RWPE2 (cell line): ENCODE measurements around the gene ATP7A.
"Not testable (repeated sequence)": the region's sequence is repeated elsewhere in the genome, so short reads cannot be mapped to it uniquely, and the experiment has no call there.

Source experiments
- ATAC-seq: fragments of 200-7000 bp; cut with Tn5 transposase; 3 replicates; pipeline ENCODE4 v1.9.1; 2021; ENCODE audit warnings: low read depth
- DNase-seq: peaks from one replicate; pipeline ENCODE4 v3.0.0-alpha.2; 2020; ENCODE audit warnings: low spot score
- H3K27ac ChIP-seq: fragments of 450-650 bp; 2 replicates; pipeline ENCODE4 v1.5.1; 2017; ENCODE audit warnings: mild to moderate bottlenecking; ENCODE audit not compliant: poor library complexity, severe bottlenecking
- H3K27me3 ChIP-seq: fragments of 250-450 bp; sonication (Bioruptor Pico); 2 replicates; pipeline ENCODE4 v1.5.1; 2021; ENCODE audit warnings: mild to moderate bottlenecking, moderate library complexity; ENCODE audit not compliant: insufficient read depth, poor library complexity, severe bottlenecking
- H3K36me3 ChIP-seq: fragments of 250-450 bp; sonication (Bioruptor Pico); 2 replicates; pipeline ENCODE4 v1.5.1; 2020; ENCODE audit warnings: low read depth, mild to moderate bottlenecking, moderate library complexity
- H3K4me1 ChIP-seq: fragments of 250-450 bp; sonication (Bioruptor Pico); 2 replicates; pipeline ENCODE4 v1.5.1; 2021; ENCODE audit warnings: mild to moderate bottlenecking, moderate library complexity; ENCODE audit not compliant: insufficient read depth, poor library complexity, severe bottlenecking
- H3K4me3 ChIP-seq: fragments of 250-450 bp; sonication (Bioruptor Pico); 2 replicates; pipeline ENCODE4 v1.5.1; 2021; ENCODE audit warnings: mild to moderate bottlenecking, moderate library complexity; ENCODE audit not compliant: severe bottlenecking
- H3K9me3 ChIP-seq: fragments of 250-450 bp; sonication (Bioruptor Pico); 2 replicates; pipeline ENCODE4 v1.5.1; 2021; ENCODE audit warnings: mild to moderate bottlenecking, moderate library complexity; ENCODE audit not compliant: severe bottlenecking
- CTCF ChIP-seq: fragments of 450-650 bp; IDR thresholded peaks from one replicate; pipeline ENCODE4 v1.5.1; 2017; ENCODE audit warnings: mild to moderate bottlenecking, moderate library complexity; ENCODE audit not compliant: poor library complexity, severe bottlenecking

ATP7A gene

GRCh38 chrX:77917294-77917933 is 6.9 kb downstream of the ATP7A start:
- Histone ChIP-seq H3K4me1 (no peaks in the 10 kb centered on the region), H3K36me3 (no peaks in the 10 kb centered on the region), H3K4me3 (no peak overlapping the region), H3K27ac (no peak overlapping the region), H3K27me3 (no peaks in the 10 kb centered on the region), H3K9me3 (no peaks in the 10 kb centered on the region)
- DNase-seq (no peak), ATAC-seq (no peak)
- TF ChIP-seq CTCF: no peak

GRCh38 chrX:77918568-77918967 is 8.1 kb downstream of the ATP7A start:
- ATAC-seq: no peak
- Histone ChIP-seq H3K27ac (no peak overlapping the region), H3K9me3 (no peaks in the 10 kb centered on the region), H3K27me3 (no peaks in the 10 kb centered on the region), H3K4me1 (no peaks in the 10 kb centered on the region), H3K36me3 (no peaks in the 10 kb centered on the region), H3K4me3 (no peak overlapping the region)
- no peak for TF ChIP-seq CTCF
- no peak for DNase-seq

GRCh38 chrX:77919370-77919769 is 8.9 kb downstream of the ATP7A start:
- not testable (repeated sequence) for H3K9me3 ChIP-seq, ATAC-seq, DNase-seq, H3K36me3 ChIP-seq, H3K4me3 ChIP-seq, H3K27ac ChIP-seq, H3K27me3 ChIP-seq, H3K4me1 ChIP-seq

- H3K27me3 ChIP-seq: no peaks in the 10 kb centered on the region
- TF ChIP-seq CTCF: no peak
- no peak overlapping the region for H3K27ac ChIP-seq
- H3K4me1 ChIP-seq: no peaks in the 10 kb centered on the region
- ATAC-seq (no peak), DNase-seq (no peak)
- no peaks in the 10 kb centered on the region for H3K9me3 ChIP-seq
- H3K4me3 ChIP-seq: no peak overlapping the region
- H3K36me3 ChIP-seq: no peaks in the 10 kb centered on the region
Measured at GRCh38 chrX:77922787-77923186, 12.3 kb downstream of the ATP7A start.

- no peaks in the 10 kb centered on the region for H3K9me3 ChIP-seq
- H3K27me3 ChIP-seq: no peaks in the 10 kb centered on the region
- no peaks in the 10 kb centered on the region for H3K36me3 ChIP-seq
- H3K4me1 ChIP-seq: no peaks in the 10 kb centered on the region
- TF ChIP-seq CTCF: no peak
- no peak overlapping the region for H3K4me3 ChIP-seq
- ATAC-seq: no peak
- no peak overlapping the region for H3K27ac ChIP-seq
- no peak for DNase-seq
Measured at GRCh38 chrX:77924320-77924859, 13.9 kb downstream of the ATP7A start.
